Erythroblast (primary cell): Measurements from ENCODE around the gene EXOC2.
A peak's percentile ranks its signal among the peaks of the same experiment; 100 is the strongest.

Source experiments
- DNase-seq, 2 experiments: peaks; one replicate each; lab custom pipeline; 2025; lab: John Stamatoyannopoulos, UW
- GATA1 ChIP-seq: IDR thresholded peaks from 2 replicates; pipeline ENCODE4 v1.6.1; 2011; ENCODE audit warnings: low read depth, mild to moderate bottlenecking, control low read depth, low read length, moderate library complexity
- POLR2A ChIP-seq: IDR thresholded peaks from 2 replicates; pipeline ENCODE4 v1.6.1; 2011; ENCODE audit warnings: mild to moderate bottlenecking, low read length

Gene EXOC2

GRCh38 chr6:492816-493414, 200.0 kb downstream of the EXOC2 start:
- TF ChIP-seq GATA1 (no peak), POLR2A (no peak)
- no peak for DNase-seq

DNA sequence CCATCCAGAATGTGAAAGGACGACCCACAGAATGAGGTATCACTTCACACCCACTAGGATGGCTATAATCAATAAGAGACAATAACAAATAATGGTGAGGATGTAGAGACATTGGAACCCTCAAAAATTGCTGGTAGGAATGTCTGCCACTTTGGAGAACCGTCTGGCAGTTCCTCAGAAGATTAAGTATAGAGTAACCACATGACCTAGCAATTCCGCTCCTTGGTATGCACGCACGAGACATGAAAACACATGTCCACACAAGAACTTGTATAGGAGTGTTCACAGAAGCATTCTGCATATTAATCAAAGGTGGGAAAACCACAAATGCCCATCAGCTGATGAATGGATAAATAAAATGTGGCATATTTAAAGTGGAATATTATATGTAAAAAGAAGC, 200.8 kb downstream of the EXOC2 start:
- DNase-seq, result no peak
- TF ChIP-seq GATA1 (no peak), POLR2A (no peak)

- DNase-seq, result no peak
- TF ChIP-seq GATA1 (no peak), POLR2A (no peak)
Measured at GRCh38 chr6:491233-491632, 201.7 kb downstream of the EXOC2 start.

DNA sequence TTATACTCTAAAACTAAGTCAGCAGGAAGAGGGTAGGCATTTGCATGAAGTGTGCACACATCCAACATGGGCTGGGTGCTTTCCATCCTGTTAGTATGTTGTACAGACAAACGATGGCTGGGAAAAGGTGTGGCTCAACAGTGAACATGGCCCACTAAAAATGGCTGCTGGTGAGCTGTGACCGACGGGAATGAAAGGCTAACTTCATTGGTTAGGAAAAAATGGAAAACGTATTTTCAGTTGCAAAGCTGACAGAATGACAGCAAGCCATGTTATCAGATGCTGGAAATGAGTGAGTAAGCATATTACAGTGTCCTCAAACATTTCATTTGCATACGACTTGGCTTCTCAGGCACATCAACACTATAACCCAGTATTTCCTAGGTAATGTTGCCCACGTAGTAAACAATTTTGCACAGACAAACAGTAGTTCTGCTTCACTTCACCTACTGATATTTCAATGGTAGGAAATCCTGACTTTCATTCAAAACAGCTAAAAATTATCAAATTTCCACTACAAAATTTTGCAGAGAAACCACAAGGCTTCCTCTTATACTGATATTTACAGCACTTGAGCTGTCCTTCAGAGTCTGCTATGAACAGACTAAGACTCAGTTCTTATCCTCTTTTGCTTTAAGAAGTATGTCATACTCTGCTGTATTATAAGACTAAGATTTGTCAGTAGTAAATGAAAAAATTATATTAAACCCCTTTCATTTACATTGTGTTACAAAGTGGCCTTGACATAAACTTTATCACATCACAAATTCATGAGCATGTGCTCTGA, 202.5 kb downstream of the EXOC2 start:
- peak; percentile 28 to 53 for DNase-seq
- TF ChIP-seq POLR2A (no peak), GATA1 (no peak)

DNA sequence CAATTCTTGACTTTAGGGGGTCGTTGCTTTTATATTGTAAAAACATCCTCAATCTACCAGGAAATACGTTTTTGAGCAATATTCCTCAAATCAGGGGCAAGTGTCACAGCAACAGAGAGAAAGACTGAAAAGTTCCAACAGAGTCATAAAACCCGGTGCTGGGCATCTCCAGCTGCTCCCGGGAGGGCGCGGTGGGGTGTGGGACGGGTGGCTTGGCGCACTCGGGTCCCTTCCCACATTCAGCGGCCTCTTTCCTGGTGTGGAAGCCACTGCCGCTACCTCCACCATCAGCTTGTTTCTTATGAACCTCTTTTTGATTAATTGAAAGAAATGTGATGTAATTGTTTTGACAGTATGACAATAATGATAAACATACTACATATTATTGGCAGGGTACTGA, 203.2 kb downstream of the EXOC2 start:
- TF ChIP-seq GATA1, result no peak
- no peak for TF ChIP-seq POLR2A
- DNase-seq, result no peak

DNA sequence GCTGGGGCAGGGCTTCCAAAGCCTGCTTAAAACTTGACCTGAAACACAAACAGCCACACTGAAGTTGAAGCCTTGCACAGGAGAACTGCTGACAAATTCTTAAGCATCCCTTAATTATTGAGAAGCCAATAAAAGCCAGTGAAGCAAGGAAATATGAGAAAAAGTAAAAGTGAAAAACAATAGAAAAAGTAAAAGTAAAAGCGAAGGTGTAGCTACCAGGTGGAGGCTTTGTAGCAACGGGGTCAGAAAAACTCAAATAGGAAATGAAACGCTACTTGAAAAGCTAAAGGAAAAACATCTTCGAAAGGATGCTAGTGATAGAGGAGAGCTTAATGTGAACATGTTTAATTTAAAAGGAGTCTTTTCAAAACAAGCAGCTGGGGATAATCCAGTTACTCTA, 203.9 kb downstream of the EXOC2 start:
- DNase-seq, result no peak

DNA sequence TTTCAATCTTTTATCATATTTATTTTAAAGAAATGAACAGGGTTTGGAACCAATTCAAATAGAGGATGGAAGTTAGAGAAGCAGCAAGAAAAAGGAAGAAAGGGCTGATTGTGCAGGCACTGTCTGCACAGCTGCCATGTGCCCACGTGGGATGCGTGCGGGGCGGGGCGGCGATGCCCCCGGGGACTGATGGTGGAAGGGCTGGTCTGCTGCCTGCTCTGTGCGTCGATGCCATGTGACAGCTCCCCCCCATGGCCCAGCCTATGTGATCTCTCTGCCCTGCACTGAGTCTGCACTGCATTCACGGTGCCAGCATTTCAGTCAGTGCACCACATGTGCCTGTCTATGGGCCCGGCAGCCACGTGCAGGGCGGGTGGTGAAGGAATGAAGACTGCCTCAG, 205.0 kb downstream of the EXOC2 start:
- TF ChIP-seq POLR2A (no peak), GATA1 (no peak)
- DNase-seq, result no peak

More for the DNA sequence above, 203.9 kb downstream of the EXOC2 start:
- TF ChIP-seq GATA1 (no peak), POLR2A (no peak)

DNA sequence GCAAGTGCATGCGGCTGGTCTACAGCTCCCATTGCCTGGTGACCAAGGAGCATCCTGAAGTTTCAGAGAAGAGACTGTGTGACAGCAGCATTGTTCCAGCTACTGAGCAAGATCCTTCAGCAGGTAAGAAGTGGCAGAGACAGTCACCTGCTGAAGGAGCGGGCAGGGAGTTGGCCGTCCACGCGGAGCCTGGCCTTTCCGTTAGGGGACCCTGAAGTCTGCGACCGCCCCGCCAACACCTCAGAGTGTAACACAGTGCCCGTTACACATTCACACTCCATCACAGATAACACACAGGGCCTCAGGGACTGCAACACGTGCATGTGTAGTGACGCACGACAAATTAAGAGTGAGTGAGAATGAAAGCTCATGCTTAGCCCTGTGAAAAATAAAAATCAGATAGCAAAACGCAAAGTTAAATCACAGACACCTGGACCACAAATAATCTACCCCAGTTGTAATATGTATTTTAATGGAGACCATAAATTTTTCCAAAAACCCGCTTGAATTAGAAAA, 207.2 kb downstream of the EXOC2 start:
- TF ChIP-seq POLR2A, result no peak
- no peak for TF ChIP-seq GATA1
- no peak for DNase-seq

DNA sequence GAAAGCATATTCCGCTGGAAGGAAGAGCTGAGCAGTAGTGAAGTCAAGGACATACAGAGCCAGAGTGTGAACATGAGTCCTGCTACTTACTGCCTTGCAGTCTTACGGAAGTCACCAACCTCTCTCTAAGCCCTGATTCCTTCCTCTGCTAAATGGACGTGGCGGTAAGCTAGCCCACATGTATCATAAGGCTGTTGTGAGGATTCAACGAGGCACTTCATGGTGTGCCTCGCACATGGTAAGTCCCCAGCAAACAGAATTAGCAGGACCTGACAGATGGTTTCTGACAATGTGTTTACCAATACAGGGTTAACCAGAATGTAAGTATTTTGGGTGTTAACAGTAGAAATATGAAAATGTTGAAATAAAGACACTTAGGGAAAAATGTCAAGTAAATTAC, 208.2 kb downstream of the EXOC2 start:
- no peak for DNase-seq
- TF ChIP-seq POLR2A (no peak), GATA1 (no peak)

DNA sequence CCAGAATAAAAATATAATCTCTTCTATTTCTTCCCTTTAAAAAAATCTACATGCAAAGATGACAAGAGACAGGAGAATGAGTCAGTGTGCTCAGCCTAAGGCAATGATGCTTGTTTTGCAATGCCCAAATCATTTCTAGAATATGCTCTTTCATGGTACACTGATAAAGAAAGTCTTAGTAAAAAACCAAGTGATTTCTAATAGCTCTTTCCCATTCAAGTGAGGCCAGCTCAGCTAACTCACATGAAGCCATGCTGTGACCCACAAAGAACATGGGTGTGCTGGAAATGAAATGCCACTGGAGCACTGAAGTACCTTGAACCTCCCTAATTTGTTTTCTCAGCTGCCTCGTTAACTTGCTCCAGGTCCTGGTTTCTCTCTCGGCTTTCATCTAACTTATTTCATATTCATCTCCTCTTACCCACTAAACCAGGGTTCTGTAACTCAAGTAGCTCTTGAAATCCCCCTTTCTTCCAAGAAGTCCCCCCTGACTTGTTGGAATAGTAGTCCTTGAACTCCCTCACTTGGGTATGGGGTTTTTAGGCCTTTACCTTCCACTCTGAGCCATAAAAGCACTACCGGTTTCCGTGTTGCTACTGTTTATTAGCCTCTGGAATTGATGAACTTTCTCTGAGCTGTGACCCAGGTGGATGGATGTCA, 208.7 kb downstream of the EXOC2 start:
- no peak for TF ChIP-seq POLR2A
- no peak for TF ChIP-seq GATA1
- DNase-seq, result no peak

- no peak for DNase-seq
- no peak for TF ChIP-seq GATA1
- TF ChIP-seq POLR2A, result no peak
Measured at GRCh38 chr6:475314-475713, 217.6 kb downstream of the EXOC2 start.

GRCh38 chr6:474453-475185, 218.3 kb downstream of the EXOC2 start:
- no peak for TF ChIP-seq POLR2A
- TF ChIP-seq GATA1, result no peak
- no peak for DNase-seq

DNA sequence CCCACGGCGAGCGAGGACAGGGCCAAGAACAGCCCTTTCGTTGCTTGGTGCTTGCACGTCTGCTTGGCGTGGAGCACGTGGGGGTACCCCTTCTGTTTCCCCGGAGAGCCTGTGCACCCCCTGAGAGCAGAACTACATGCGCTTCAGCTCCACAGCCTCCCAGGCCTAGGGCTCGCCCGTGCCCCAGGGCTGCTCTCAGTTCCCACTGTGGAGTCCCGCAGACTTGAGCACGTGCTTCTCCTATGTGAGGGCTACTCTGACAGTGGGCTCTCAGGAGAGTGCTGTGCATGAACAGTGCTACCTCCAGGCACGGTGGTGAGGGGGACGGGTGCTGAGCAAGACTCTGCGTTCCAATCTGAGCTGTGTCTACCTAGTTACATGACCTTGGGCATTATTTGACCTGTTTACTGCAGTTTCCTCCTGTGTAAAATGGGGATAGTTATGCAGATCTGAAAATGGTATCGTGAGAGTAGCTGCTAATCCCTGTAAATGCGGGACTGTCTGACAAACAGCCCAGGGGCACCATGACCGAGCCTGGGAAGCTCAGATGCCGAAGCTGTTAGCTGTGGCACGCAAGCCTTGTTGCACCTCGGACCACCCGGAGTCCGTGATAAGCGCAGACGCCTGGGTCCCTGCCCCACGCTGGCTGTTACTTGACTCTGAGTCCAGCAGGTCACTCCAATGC, 219.0 kb downstream of the EXOC2 start:
- DNase-seq, result no peak
- TF ChIP-seq GATA1 (no peak), POLR2A (no peak)
